A673 (cell line): ENCODE results near the gene ALDOC.

Experiments used
- EZH2 ChIP-seq: fragments of 200-600 bp; sonication (generic); IDR thresholded peaks from 2 replicates; pipeline ENCODE4 v1.6.1; 2017; ENCODE audit warnings: borderline replicate concordance, low read depth, mild to moderate bottlenecking, mixed read lengths, antibody characterized with exemption, low read length; ENCODE audit not compliant: poor library complexity, severe bottlenecking
- TF ChIP-seq, protein P1 (sequence below): fragments of 300-800, 200-600 bp; sonication (generic); conservative IDR thresholded peaks from 2 replicates; pipeline ENCODE4 v1.5.1; 2017; ENCODE audit warnings: low read depth, mild to moderate bottlenecking, antibody characterized with exemption, low read length, moderate library complexity, mixed read lengths

DNA sequence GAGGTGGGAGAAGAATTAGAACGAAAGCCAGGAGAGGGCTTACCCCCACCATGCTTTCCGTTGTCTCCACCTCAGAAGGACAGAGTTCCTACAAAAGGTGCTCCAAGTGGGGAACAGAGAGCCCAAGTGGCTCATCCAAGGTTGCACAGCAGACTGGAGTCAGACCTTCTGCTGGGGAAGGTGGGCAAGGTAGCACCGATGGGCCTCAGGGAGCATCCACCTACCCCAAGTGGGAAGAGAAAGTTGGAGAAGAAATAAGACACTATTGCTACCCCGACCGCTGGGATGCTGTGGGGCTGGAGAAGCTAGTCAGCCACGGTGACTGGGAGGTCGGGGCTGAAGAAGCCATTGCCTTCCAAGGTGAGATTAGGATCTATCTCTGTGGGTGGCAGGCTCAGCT is 45.8 kb downstream of the ALDOC start:
- TF ChIP-seq, protein P1, sequence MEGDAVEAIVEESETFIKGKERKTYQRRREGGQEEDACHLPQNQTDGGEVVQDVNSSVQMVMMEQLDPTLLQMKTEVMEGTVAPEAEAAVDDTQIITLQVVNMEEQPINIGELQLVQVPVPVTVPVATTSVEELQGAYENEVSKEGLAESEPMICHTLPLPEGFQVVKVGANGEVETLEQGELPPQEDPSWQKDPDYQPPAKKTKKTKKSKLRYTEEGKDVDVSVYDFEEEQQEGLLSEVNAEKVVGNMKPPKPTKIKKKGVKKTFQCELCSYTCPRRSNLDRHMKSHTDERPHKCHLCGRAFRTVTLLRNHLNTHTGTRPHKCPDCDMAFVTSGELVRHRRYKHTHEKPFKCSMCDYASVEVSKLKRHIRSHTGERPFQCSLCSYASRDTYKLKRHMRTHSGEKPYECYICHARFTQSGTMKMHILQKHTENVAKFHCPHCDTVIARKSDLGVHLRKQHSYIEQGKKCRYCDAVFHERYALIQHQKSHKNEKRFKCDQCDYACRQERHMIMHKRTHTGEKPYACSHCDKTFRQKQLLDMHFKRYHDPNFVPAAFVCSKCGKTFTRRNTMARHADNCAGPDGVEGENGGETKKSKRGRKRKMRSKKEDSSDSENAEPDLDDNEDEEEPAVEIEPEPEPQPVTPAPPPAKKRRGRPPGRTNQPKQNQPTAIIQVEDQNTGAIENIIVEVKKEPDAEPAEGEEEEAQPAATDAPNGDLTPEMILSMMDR = no peak
- TF ChIP-seq EZH2 = no peak
